Measurements from ENCODE around the gene WNT1.

WNT1 gene

DNA sequence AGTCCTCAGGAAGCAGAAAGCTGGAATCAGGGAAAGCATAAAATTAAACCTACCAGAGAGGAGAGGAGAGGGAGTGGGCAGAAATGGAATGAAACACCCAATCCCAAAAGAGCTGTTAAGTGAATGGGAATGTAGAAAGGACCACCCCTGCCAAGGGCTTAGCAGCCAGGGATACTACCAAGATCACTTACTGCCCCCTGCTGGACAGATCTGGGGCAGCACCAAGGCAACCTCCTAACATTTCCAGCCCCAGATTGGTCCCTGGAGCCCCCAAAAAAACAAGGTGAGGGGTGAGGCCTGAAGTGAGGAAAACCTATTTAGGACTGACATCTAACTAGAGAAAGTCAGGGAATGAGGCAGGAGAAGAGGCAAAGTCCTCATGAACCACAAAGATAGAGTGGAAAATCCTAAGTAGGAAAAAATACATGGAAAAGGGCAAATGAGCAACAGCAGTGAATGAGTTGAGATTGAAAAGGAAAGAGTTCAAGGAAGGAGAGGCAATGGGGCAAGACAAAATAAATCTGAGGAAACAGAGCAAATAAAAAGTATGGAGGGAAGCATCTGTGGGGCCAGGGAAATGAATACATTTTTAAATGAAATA is 41.6 kb upstream of the WNT1 start:
- DNase-seq (ENCODE audit: low read depth): peak; percentile 74
- TF ChIP-seq, protein P1, sequence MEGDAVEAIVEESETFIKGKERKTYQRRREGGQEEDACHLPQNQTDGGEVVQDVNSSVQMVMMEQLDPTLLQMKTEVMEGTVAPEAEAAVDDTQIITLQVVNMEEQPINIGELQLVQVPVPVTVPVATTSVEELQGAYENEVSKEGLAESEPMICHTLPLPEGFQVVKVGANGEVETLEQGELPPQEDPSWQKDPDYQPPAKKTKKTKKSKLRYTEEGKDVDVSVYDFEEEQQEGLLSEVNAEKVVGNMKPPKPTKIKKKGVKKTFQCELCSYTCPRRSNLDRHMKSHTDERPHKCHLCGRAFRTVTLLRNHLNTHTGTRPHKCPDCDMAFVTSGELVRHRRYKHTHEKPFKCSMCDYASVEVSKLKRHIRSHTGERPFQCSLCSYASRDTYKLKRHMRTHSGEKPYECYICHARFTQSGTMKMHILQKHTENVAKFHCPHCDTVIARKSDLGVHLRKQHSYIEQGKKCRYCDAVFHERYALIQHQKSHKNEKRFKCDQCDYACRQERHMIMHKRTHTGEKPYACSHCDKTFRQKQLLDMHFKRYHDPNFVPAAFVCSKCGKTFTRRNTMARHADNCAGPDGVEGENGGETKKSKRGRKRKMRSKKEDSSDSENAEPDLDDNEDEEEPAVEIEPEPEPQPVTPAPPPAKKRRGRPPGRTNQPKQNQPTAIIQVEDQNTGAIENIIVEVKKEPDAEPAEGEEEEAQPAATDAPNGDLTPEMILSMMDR (conservative IDR thresholded peaks at IDR 0.05; ENCODE audit: control insufficient read depth, insufficient read depth, low read depth, low read length): peak; percentile 94
- no peak overlapping the region for H3K4me3 ChIP-seq (ENCODE audit: control insufficient read depth, low read depth, low read length)

DNA sequence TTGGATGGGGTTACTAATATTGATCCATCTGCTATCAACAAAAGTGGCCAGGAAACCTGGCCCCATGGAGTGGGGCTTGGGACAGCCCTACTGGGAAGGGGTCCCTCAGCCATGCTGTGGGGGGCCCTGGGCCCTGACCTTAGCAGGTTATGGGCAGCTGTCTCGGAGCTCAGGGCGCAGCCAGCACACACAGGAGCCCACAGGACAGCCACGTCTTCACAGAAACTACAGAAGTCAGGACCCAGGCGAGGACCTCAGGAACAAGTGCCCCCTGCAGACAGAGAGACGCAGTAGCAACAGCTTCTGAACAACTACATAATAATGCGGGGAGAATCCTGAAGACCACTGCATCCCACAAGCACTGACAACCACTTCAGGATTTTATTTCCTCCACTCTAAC is 41.0 kb upstream of the WNT1 start:
- no peak for DNase-seq (ENCODE audit: low read depth)
- no peak overlapping the region for H3K4me3 ChIP-seq (ENCODE audit: control insufficient read depth, low read depth, low read length)
- TF ChIP-seq, protein P1 (conservative IDR thresholded peaks at IDR 0.05; ENCODE audit: control insufficient read depth, insufficient read depth, low read depth, low read length): no peak

DNA sequence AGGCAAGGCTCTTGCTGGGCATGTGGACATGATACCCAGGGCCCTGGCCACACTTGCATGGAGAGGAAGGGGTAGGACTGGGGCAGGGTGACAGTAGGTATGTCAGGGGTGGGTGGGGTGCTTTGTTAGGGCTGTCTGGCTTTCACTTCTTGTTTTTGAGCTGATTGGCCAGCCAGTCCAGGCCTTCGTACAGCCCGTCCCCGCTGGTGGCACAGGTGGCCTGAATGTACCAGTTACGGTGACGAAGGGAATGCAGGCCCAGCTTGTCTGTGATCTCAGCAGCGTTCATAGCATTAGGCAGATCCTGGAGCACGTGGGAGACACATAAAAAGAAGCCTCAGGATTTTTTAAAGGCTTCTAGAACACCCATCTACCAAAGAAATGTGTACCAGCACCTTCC is 39.3 kb upstream of the WNT1 start:
- TF ChIP-seq, protein P1 (conservative IDR thresholded peaks at IDR 0.05; ENCODE audit: control insufficient read depth, insufficient read depth, low read depth, low read length): no peak
- no peak overlapping the region for H3K4me3 ChIP-seq (ENCODE audit: control insufficient read depth, low read depth, low read length)
- no peak for DNase-seq (ENCODE audit: low read depth)

DNA sequence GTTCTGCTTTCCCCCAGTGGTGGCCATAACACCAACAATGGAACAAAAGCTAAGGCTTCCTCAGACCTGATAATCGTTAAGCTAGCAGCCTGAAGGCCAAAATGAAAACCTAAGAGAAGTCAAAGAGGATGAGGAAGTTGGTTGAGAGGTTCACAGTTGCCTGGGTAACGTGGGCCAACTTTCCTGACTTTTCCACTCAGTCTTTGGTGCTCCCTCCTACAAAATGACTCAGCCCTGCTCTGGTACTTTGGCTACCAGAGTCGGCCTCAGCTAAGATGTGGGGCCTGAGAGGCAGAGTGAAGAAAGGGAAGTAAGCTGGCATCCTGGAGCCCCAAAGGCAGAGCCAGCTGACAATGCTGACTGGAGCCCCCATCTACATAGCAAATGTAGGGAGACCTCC is 37.9 kb upstream of the WNT1 start:
- TF ChIP-seq, protein P1 (conservative IDR thresholded peaks at IDR 0.05; ENCODE audit: control insufficient read depth, insufficient read depth, low read depth, low read length): no peak
- H3K4me3 ChIP-seq (ENCODE audit: control insufficient read depth, low read depth, low read length): no peak overlapping the region
- peak; percentile 31 for DNase-seq (ENCODE audit: low read depth)

DNA sequence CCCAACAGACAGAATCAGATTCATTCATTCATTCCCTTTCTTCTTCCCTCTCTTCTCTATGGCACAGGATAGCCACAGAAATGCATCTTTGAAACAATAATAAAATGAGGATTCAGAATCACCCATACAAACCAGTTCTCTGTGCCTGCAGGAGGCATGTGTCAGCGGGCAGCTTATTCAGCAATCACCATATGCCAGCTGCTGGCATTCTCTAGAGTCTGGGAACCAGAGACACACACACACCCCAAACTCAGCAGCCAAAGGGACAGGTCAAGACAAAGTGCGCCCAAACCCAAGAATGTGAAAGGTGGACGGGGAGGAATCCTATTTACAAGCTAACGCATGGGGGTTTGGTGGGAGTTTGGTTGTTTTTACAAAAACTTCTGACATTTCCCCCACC is 34.9 kb upstream of the WNT1 start:
- H3K4me3 ChIP-seq (ENCODE audit: control insufficient read depth, low read depth, low read length): no peak overlapping the region
- no peak for DNase-seq (ENCODE audit: low read depth)
- TF ChIP-seq, protein P1 (conservative IDR thresholded peaks at IDR 0.05; ENCODE audit: control insufficient read depth, insufficient read depth, low read depth, low read length): no peak

- TF ChIP-seq, protein P1 (conservative IDR thresholded peaks at IDR 0.05; ENCODE audit: control insufficient read depth, insufficient read depth, low read depth, low read length): no peak
- no peak for DNase-seq (ENCODE audit: low read depth)
- H3K4me3 ChIP-seq (ENCODE audit: control insufficient read depth, low read depth, low read length): no peak overlapping the region
Measured at GRCh38 chr12:48946205-48946604, 31.9 kb upstream of the WNT1 start.

- H3K4me3 ChIP-seq (ENCODE audit: control insufficient read depth, low read depth, low read length): no peak overlapping the region
- TF ChIP-seq, protein P1 (conservative IDR thresholded peaks at IDR 0.05; ENCODE audit: control insufficient read depth, insufficient read depth, low read depth, low read length): no peak
- DNase-seq (ENCODE audit: low read depth): no peak
Measured at GRCh38 chr12:48946943-48947342, 31.2 kb upstream of the WNT1 start.

Measured in fibroblast of mammary gland (primary cell).